Measurements from ENCODE around the gene FAM9A. TPM values are rescaled to one million over a fixed set of nuclear protein-coding genes. Genes with fewer than 3 reads are reported as not detected.

The FAM9A gene
- total RNA-seq, 1 donor from 2014 or later: not detected

- no peak for DNase-seq (ENCODE audit: low spot score)
- Mint-ChIP-seq H3K27me3 (ENCODE audit: low read depth) (no peaks in the 10 kb centered on the region), H3K27ac (ENCODE audit: unreplicated experiment) (no peak overlapping the region), H3K36me3 (ENCODE audit: low read depth) (no peaks in the 10 kb centered on the region), H3K9me3 (ENCODE audit: low read depth) (peaks cover 3% of the 10 kb centered on the region), H3K4me1 (ENCODE audit: low read depth) (peaks cover 5% of the 10 kb centered on the region), H3K4me3 (ENCODE audit: unreplicated experiment) (no peak overlapping the region)
- no peak for TF ChIP-seq CTCF (IDR thresholded peaks at IDR 0.05)
These were observed 43.0 kb upstream of the FAM9A start for GRCh38 chrX:8844157-8844556.

- TF ChIP-seq CTCF (IDR thresholded peaks at IDR 0.05): no peak
- no peak overlapping the region for H3K27ac Mint-ChIP-seq (ENCODE audit: unreplicated experiment)
- no peak for DNase-seq (ENCODE audit: low spot score)
- no peaks in the 10 kb centered on the region for H3K36me3 Mint-ChIP-seq (ENCODE audit: low read depth)
- peaks cover 5% of the 10 kb centered on the region for H3K27me3 Mint-ChIP-seq (ENCODE audit: low read depth)
- H3K9me3 Mint-ChIP-seq (ENCODE audit: low read depth): peaks cover 10% of the 10 kb centered on the region
- H3K4me1 Mint-ChIP-seq (ENCODE audit: low read depth): no peaks in the 10 kb centered on the region
- no peak overlapping the region for H3K4me3 Mint-ChIP-seq (ENCODE audit: unreplicated experiment)
These were observed 40.7 kb upstream of the FAM9A start for GRCh38 chrX:8841911-8842310.

GRCh38 chrX:8834392-8834791 is 33.2 kb upstream of the FAM9A start:
- Mint-ChIP-seq H3K36me3 (ENCODE audit: low read depth) (no peaks in the 10 kb centered on the region), H3K4me1 (ENCODE audit: low read depth) (no peaks in the 10 kb centered on the region), H3K9me3 (ENCODE audit: low read depth) (peaks cover 12% of the 10 kb centered on the region), H3K27me3 (ENCODE audit: low read depth) (peaks cover 9% of the 10 kb centered on the region), H3K27ac (ENCODE audit: unreplicated experiment) (no peak overlapping the region), H3K4me3 (ENCODE audit: unreplicated experiment) (no peak overlapping the region)
- no peak for TF ChIP-seq CTCF (IDR thresholded peaks at IDR 0.05)
- no peak for DNase-seq (ENCODE audit: low spot score)

- TF ChIP-seq CTCF (IDR thresholded peaks at IDR 0.05): no peak
- Mint-ChIP-seq H3K27ac (ENCODE audit: unreplicated experiment) (no peak overlapping the region), H3K4me3 (ENCODE audit: unreplicated experiment) (no peak overlapping the region), H3K36me3 (ENCODE audit: low read depth) (no peaks in the 10 kb centered on the region), H3K27me3 (ENCODE audit: low read depth) (peaks cover 12% of the 10 kb centered on the region), H3K4me1 (ENCODE audit: low read depth) (no peaks in the 10 kb centered on the region), H3K9me3 (ENCODE audit: low read depth) (peaks cover 9% of the 10 kb centered on the region)
- no peak for DNase-seq (ENCODE audit: low spot score)
These were observed 31.6 kb upstream of the FAM9A start for GRCh38 chrX:8832582-8833378.

GRCh38 chrX:8823698-8824097 is 22.5 kb upstream of the FAM9A start:
- TF ChIP-seq CTCF (IDR thresholded peaks at IDR 0.05): no peak
- DNase-seq (ENCODE audit: low spot score): no peak

More at GRCh38 chrX:8823698-8824097, 22.5 kb upstream of the FAM9A start:
- peaks cover 14% of the 10 kb centered on the region for H3K27me3 Mint-ChIP-seq (ENCODE audit: low read depth)
- H3K27ac Mint-ChIP-seq (ENCODE audit: unreplicated experiment): no peak overlapping the region
- no peaks in the 10 kb centered on the region for H3K9me3 Mint-ChIP-seq (ENCODE audit: low read depth)
- no peaks in the 10 kb centered on the region for H3K36me3 Mint-ChIP-seq (ENCODE audit: low read depth)
- H3K4me1 Mint-ChIP-seq (ENCODE audit: low read depth): no peaks in the 10 kb centered on the region
- H3K4me3 Mint-ChIP-seq (ENCODE audit: unreplicated experiment): no peak overlapping the region
